Measurements from ENCODE around the gene ANGPTL2. TPM values are rescaled to one million over a fixed set of nuclear protein-coding genes. Genes with fewer than 3 reads are reported as not detected.

Gene ANGPTL2
- total and polyA plus RNA-seq, 2 of the 4 experiments (the other 2 are of a cell fraction): 9.5 to 25.1 TPM

- peak; percentile 52 for TF ChIP-seq CTCF (conservative IDR thresholded peaks at IDR 0.05; ENCODE audit: low read depth, low read length)
These were observed 36.9 kb upstream of the ANGPTL2 start (continued) for GRCh38 chr9:127159325-127159801.

GRCh38 chr9:127158786-127159324 is 36.4 kb upstream of the ANGPTL2 start:
- peaks cover 21% of the 10 kb centered on the region for H3K4me1 ChIP-seq (ENCODE audit: control insufficient read depth, insufficient read depth, low read length)
- H3K23ac ChIP-seq (ENCODE audit: low read depth, low read length): peak overlapping the region; percentile 54; the same call in 1 of the 2 replicates
- H2BK20ac ChIP-seq (ENCODE audit: low read depth, low read length): peak overlapping the region; percentile 88
- ChIA-PET POLR2A (ENCODE audit: unreplicated experiment) (no interaction called here), CTCF (interaction anchor here (0.7 kb wide), 1 partner anchor 73 kb away, joined by 7 read pairs; no protein-coding TSS in a partner anchor)
- H3K14ac ChIP-seq (replicated peaks; ENCODE audit: low read depth, low read length): peak overlapping the region; percentile 71
- no peaks in the 10 kb centered on the region for H3K36me3 ChIP-seq (ENCODE audit: control insufficient read depth, insufficient read depth, low read length)
- peak overlapping the region; percentile 91 for H2BK5ac ChIP-seq (ENCODE audit: low read depth, low read length, poor library complexity, severe bottlenecking)
- no peak overlapping the region for H3K9ac ChIP-seq (ENCODE audit: low read depth, low read length)
- H4K20me1 ChIP-seq (ENCODE audit: insufficient read depth, low read length): no peaks in the 10 kb centered on the region
- peak overlapping the region; percentile 20; the same call in 1 of the 2 replicates for H3K56ac ChIP-seq (ENCODE audit: extremely low read depth, insufficient read depth, low read length)
- peak overlapping the region; percentile 87 for H2BK120ac ChIP-seq (ENCODE audit: low read depth, low read length)
- H4K8ac ChIP-seq (ENCODE audit: low read depth in 2 of 2, low read length in 2 of 2): peak overlapping the region in 1 of 2 experiments; percentile 74; a peak in 2 of 4 replicates
- peaks cover 28% of the 10 kb centered on the region for H3K9me1 ChIP-seq (ENCODE audit: insufficient read depth, low read length)
- H2AK5ac ChIP-seq (ENCODE audit: low read depth, low read length): peak overlapping the region; percentile 84
- in situ Hi-C loops (cut with MboI; ENCODE audit: low sequenced_read_pairs) (no loop called here), dilution Hi-C loops (cut with HindIII; ENCODE audit: low sequenced_read_pairs, unreplicated experiment) (no loop called here), intact Hi-C loops (cut with micrococcal nuclease) (loop anchor here (1.0 kb wide), 1 partner anchor 37 kb away; the partner anchor contains the start of gene ANGPTL2)
- WGBS, 2 experiments (ENCODE audit: extremely low coverage in 2 of 2, insufficient read length in 1 of 2): no CpG with 5 or more reads among the region's 4 CpGs
- H4K5ac ChIP-seq (ENCODE audit: low read depth, low read length): peak overlapping the region; percentile 63; the same call in 1 of the 2 replicates
- H4K91ac ChIP-seq (ENCODE audit: insufficient read depth, low read depth, low read length): peak overlapping the region; percentile 45; the same call in 1 of the 2 replicates
- no peaks in the 10 kb centered on the region for H3K27me3 ChIP-seq (ENCODE audit: control insufficient read depth, insufficient read depth, low read length)
- H3K9me3 ChIP-seq (ENCODE audit: control insufficient read depth, insufficient read depth, low read length): no peaks in the 10 kb centered on the region
- H2AFZ ChIP-seq (replicated peaks; ENCODE audit: low read length, poor library complexity): peak overlapping the region; percentile 67
- peak overlapping the region; percentile 79 for H3K18ac ChIP-seq (ENCODE audit: low read depth, low read length)
- H2AK9ac ChIP-seq (replicated peaks; ENCODE audit: low read depth, low read length, poor library complexity): peak overlapping the region; percentile 30
- no peaks in the 10 kb centered on the region for H3K79me1 ChIP-seq (ENCODE audit: low read depth in 1 of 2, low read length in 2 of 2)
- no peak for ATAC-seq (ENCODE audit: low read depth)
- peak overlapping the region; percentile 85 for H3K4ac ChIP-seq (ENCODE audit: low read depth, low read length)
- H2BK15ac ChIP-seq (ENCODE audit: low read depth, low read length): peak overlapping the region; percentile 68; the same call in 1 of the 3 replicates
- peak overlapping the region; percentile 58 for H3K27ac ChIP-seq (ENCODE audit: insufficient read depth, low read length)
- H3K4me3 ChIP-seq (ENCODE audit: insufficient read depth, low read depth, low read length): no peak overlapping the region
- no TSS peak for BruUV-seq (replicated peaks)
- H3K4me2 ChIP-seq (ENCODE audit: low read depth, low read length): peak overlapping the region; percentile 1; the same call in 1 of the 2 replicates
- no peak for DNase-seq
- TF ChIP-seq FOS (IDR thresholded peaks at IDR 0.05; ENCODE audit: low read depth, low read length) (no peak), POLR2A (IDR thresholded peaks at IDR 0.05; ENCODE audit: low read depth, low read length) (no peak), CHD1 (IDR thresholded peaks at IDR 0.05; ENCODE audit: low read depth, low read length) (no peak), USF2 (IDR thresholded peaks at IDR 0.05; ENCODE audit: low read depth, low read length) (no peak), RCOR1 (IDR thresholded peaks at IDR 0.05; ENCODE audit: insufficient replicate concordance, low read length) (no peak), MAZ (IDR thresholded peaks at IDR 0.05; ENCODE audit: borderline replicate concordance, low read depth, low read length) (no peak), RFX5 (IDR thresholded peaks at IDR 0.05; ENCODE audit: low read depth, low read length) (no peak), CEBPB (IDR thresholded peaks at IDR 0.05; ENCODE audit: low read depth, low read length) (no peak), MAFK (IDR thresholded peaks at IDR 0.05; ENCODE audit: low read depth, low read length) (no peak), BHLHE40 (IDR thresholded peaks at IDR 0.05; ENCODE audit: low read depth, low read length) (no peak), RAD21 (IDR thresholded peaks at IDR 0.05; ENCODE audit: low read length) (no peak)
